OCI-LY1 (cell line): ENCODE measurements around the gene SNRNP48.

Experiments
- CTCF ChIP-seq: fragments of 200-600 bp; sonication (generic), shearing (Covaris generic); IDR thresholded peaks from 2 replicates; pipeline ENCODE4 v1.5.1; 2017; ENCODE audit warnings: mild to moderate bottlenecking, antibody characterized with exemption, low read length, moderate library complexity, mixed read lengths
- EZH2 ChIP-seq: fragments of 200-600 bp; sonication (generic), shearing (Covaris generic); IDR thresholded peaks from 2 replicates; pipeline ENCODE4 v1.8.0; 2017; ENCODE audit warnings: borderline replicate concordance, mixed run types, mild to moderate bottlenecking, antibody characterized with exemption, low read length, moderate library complexity, mixed read lengths

- no peak for TF ChIP-seq CTCF
- TF ChIP-seq EZH2: no peak
These were observed 30.8 kb upstream of the SNRNP48 start for GRCh38 chr6:7559196-7559595.
